Suprapubic skin (tissue), 4 donors: ENCODE measurements around the gene JPH2.

Experiments used
- EP300 ChIP-seq: sonication (generic); formaldehyde crosslinking; IDR thresholded peaks from one replicate; pipeline ENCODE4 v1.6.1; 2017; ENCODE audit warnings: antibody characterized with exemption
- POLR2A ChIP-seq, 2 donors: fragments of 450-650 bp; IDR thresholded peaks; one replicate each; pipeline ENCODE4 v1.6.1; 2017; ENCODE audit warnings: antibody characterized with exemption in 2 of 2, mild to moderate bottlenecking in 2 of 2, moderate library complexity in 2 of 2
- POLR2AphosphoS5 ChIP-seq, 3 donors: sonication (generic); formaldehyde crosslinking; IDR thresholded peaks; one replicate each; pipeline ENCODE4 v1.6.1; 2017; ENCODE audit warnings: antibody characterized with exemption in 3 of 3
- TF ChIP-seq, protein P1 (sequence below), 2 donors: fragments of 200-600 bp in 1 of 2; fragments of 450-650 bp in 1 of 2; sonication (generic) in 1 of 2; IDR thresholded peaks; one replicate each; pipeline ENCODE4 v1.5.1; 2016 to 2019; ENCODE audit warnings: antibody characterized with exemption in 2 of 2, mild to moderate bottlenecking in 1 of 2, moderate library complexity in 1 of 2

DNA sequence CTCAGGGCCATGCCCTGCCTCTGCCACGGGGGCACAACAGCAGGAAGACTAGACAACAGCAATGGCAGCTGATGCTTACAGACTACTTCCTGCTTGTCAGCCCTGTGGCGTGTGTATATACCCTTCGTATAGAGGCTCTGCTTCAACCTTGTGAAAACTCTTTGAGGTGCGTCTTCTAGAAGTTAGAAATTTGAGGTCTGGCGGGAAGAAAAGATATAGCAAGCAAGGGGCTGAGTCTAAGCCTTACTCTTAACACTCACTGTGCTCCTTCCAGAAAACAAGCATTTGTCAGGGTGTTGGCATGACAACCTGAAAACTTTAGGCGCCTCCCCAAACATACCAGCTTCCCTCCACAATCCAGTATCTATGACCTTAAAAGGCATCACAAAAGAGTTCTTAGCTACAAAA is 33.3 kb downstream of the JPH2 start:
- TF ChIP-seq EP300: no peak
- TF ChIP-seq POLR2A (IDR thresholded peaks at IDR 0.05): no peak
- TF ChIP-seq, protein P1, sequence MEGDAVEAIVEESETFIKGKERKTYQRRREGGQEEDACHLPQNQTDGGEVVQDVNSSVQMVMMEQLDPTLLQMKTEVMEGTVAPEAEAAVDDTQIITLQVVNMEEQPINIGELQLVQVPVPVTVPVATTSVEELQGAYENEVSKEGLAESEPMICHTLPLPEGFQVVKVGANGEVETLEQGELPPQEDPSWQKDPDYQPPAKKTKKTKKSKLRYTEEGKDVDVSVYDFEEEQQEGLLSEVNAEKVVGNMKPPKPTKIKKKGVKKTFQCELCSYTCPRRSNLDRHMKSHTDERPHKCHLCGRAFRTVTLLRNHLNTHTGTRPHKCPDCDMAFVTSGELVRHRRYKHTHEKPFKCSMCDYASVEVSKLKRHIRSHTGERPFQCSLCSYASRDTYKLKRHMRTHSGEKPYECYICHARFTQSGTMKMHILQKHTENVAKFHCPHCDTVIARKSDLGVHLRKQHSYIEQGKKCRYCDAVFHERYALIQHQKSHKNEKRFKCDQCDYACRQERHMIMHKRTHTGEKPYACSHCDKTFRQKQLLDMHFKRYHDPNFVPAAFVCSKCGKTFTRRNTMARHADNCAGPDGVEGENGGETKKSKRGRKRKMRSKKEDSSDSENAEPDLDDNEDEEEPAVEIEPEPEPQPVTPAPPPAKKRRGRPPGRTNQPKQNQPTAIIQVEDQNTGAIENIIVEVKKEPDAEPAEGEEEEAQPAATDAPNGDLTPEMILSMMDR (IDR thresholded peaks at IDR 0.05): no peak
- TF ChIP-seq POLR2AphosphoS5 (IDR thresholded peaks at IDR 0.05): no peak
